NCI-H1048 (cell line): Measurements from ENCODE around the gene PSMB8.

ENCODE experiments used
- DNase-seq: peaks from one replicate; lab custom pipeline; 2025; lab: John Stamatoyannopoulos, UW

Gene PSMB8

GRCh38 chr6:32792901-32793435 is 50.9 kb downstream of the PSMB8 start:
- no peak for DNase-seq
